GM18951 (cell line): Measurements from ENCODE around the gene ARHGAP42.

Source experiments
- POLR2A ChIP-seq: IDR thresholded peaks from 4 replicates; pipeline ENCODE4 v1.6.1; 2011; ENCODE audit warnings: mild to moderate bottlenecking; ENCODE audit not compliant: insufficient read length, insufficient read depth; ENCODE audit errors: extremely low read depth
- in situ Hi-C: fragments of 300-500 bp; cut with MboI; formaldehyde crosslinking; loops from one replicate; pipeline ENCODE4 v1.12.0; 2022; ENCODE audit warnings: low sequenced_read_pairs, mixed read lengths, inconsistent platforms; ENCODE audit not compliant: unreplicated experiment

The ARHGAP42 gene

DNA sequence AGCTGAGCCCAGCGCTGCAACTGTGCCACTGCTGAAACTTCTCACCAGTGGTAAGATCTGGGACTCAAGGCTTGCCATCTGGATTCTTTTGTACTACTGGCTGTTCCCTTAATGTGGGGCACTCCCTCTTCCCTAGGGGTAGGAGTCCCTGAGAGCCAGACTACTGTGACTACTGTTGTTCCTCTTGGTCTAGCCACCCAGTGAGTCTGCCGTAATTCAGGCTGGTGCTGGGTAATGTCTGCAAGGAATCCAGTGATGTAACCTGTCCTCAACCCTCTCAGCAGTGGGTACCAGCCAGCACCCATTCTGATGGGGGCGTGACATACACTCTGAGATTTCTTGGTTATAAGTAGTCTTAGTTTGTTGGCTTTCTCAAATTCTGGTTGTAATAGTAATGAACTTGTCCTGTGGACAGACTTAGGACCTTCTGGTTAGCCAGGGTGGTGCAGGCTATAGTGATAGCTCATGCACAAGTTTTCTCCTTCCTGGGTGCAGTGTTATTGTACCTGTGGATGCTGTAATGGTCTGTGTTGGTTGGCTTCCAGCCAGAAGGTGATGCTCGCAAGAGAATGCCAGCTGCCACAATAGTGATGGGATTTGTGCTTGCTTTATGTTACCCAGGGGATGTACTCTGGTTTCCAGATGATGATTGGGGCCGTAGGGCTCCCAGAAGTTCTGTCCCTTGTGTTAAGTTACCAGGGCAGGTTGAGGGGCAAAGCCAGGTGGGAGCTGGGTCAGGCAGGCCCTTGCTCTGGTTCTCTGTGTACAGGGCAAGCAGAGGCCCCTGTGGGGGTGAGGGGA is 65.5 kb downstream of the ARHGAP42 start:
- in situ Hi-C loops: no loop called here

DNA sequence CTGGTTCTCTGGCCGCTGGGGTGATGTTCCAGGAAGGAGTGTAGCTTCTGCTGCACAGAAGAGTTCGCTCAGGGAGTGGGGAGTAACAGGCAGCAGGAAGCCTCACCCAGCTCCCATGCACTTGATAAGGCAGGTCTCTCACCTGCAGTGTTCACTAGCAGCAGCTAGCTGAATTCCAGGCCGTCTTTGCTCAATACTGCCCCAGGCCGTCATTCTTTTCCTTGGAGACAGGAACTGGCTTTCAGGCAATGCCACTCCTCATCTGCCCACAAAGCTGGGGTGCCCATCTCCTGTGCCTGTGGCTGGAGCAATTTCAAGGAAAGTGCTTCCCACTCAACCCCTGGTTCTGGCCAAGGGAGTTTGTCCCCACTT is 66.1 kb downstream of the ARHGAP42 start:
- in situ Hi-C loops: no loop called here

More for the DNA sequence above, 65.5 kb downstream of the ARHGAP42 start:
- TF ChIP-seq POLR2A: no peak

GRCh38 chr11:100753571-100753970 is 66.5 kb downstream of the ARHGAP42 start:
- no peak for TF ChIP-seq POLR2A
- in situ Hi-C loops: no loop called here

More for the DNA sequence above, 66.1 kb downstream of the ARHGAP42 start:
- TF ChIP-seq POLR2A: no peak

GRCh38 chr11:100756559-100756958 is 69.5 kb downstream of the ARHGAP42 start:
- TF ChIP-seq POLR2A: no peak
- in situ Hi-C loops: no loop called here

- TF ChIP-seq POLR2A: no peak
- in situ Hi-C loops: no loop called here
These were observed 70.6 kb downstream of the ARHGAP42 start for GRCh38 chr11:100757646-100758045.

- TF ChIP-seq POLR2A: no peak
- in situ Hi-C loops: no loop called here
These were observed 72.0 kb downstream of the ARHGAP42 start for GRCh38 chr11:100759106-100759505.

- no peak for TF ChIP-seq POLR2A
- in situ Hi-C loops: no loop called here
These were observed 72.8 kb downstream of the ARHGAP42 start for GRCh38 chr11:100759856-100760255.

- no peak for TF ChIP-seq POLR2A
- in situ Hi-C loops: no loop called here
These were observed 73.7 kb downstream of the ARHGAP42 start for GRCh38 chr11:100760744-100761143.

DNA sequence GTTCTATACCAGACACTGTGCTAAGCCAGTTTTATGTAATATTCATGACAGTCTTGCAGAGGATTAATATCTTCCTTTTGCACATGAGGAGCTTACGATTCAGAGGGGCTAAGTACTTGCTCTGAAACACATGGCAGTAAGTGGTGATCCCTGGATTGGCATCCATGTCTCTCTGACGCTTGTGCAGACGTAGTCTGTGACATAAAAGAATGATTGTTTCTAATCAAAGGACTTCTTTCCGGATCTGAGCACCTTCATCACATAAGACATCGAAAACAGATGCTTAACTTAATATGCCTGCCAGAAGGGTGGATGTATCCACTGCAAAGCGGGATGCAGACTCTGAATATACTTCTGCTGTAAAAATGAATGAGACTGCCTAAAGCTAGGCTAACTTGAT is 74.8 kb downstream of the ARHGAP42 start:
- in situ Hi-C loops: no loop called here
- TF ChIP-seq POLR2A: no peak

DNA sequence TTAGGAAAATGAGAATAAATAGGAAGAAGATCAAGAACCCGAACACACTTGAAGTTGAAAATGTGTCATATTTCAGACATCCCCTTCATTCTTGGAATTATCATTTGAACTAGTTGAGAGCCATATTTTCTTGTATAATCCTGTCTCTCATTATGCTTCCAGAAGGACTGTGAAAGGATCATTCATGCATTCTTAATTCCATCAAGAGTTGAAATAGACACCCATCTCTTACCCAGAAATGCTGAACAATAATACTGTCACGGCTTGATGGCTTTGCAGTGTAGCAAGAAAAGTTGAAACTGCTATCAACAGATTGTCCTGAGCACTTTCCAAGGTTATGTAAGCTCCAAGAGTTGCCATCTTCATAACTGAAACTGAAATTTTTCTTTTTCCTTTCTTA is 79.7 kb downstream of the ARHGAP42 start:
- TF ChIP-seq POLR2A: no peak
- in situ Hi-C loops: no loop called here

DNA sequence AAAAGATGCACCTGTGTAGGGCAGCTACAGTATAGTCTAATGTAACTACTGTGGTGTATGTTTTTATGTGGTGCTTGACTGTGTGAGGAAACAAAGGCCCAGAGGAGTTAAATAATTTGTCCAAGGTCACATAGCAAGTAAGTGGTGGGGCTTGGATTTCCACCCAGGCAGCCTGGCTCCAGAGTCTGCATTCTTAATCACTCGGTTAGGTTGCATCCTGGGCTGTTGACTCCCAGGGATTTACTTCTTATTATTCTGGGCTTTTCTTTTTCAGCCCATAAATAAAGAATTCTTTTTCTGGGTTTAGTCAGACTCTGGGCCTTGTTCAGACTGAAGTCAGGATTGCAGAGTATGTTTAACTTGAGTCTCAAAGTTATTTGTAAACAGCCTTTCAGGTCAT is 82.1 kb downstream of the ARHGAP42 start:
- TF ChIP-seq POLR2A: no peak
- in situ Hi-C loops: no loop called here

DNA sequence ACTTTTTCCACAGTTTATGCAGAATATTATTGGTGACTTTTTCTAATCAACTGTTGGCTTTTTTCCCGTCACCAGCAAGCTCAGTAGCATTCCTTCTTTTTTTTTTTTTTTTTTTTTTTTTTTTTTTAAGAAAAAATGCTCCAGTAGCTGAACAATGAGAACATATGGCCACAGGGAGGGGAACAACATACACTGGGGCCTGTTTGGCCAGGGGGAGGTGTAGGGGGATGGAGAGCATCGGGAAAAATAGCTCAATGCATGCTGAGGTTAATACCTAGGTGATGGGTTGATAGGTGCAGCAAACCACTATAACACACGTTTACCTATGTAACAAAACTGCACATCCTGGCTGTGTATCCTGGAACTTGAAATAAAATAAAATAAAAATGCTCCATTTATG is 82.5 kb downstream of the ARHGAP42 start:
- TF ChIP-seq POLR2A: no peak
- in situ Hi-C loops: no loop called here

DNA sequence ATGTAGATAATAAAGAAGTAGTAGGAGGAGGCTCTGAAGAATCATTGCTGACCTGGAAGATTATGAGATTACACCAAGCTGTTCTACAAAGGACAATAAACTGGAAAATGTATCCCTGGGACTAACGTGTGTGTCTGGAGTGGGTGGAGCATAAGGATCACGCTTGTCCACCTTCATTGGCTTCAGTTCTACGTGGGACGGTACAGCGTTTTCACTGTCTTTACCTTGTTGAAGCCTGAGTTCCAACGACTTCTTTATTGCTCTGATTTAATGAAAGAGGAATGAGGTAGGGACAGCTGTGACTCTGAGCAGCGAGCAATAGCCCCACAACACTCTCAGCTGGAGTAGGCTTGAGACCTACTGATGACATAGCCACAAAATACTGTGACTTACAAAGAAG is 87.0 kb downstream of the ARHGAP42 start:
- in situ Hi-C loops: no loop called here
- no peak for TF ChIP-seq POLR2A

GRCh38 chr11:100774859-100775258 is 87.8 kb downstream of the ARHGAP42 start:
- in situ Hi-C loops: no loop called here
- TF ChIP-seq POLR2A: no peak
